NCI-H82 (cell line): ENCODE results near the gene ACVR1C.
A peak's percentile ranks its signal among the peaks of the same experiment; 100 is the strongest.

Experiments used
- DNase-seq: peaks from one replicate; lab custom pipeline; 2025; lab: John Stamatoyannopoulos, UW

ACVR1C gene

GRCh38 chr2:157628477-157629415 lies at the start of gene ACVR1C:
Gene ACVR1C (minus strand): TSS chr2:157628864. CDS start chr2:157628644, 220 bp downstream.
- DNase-seq = peak; percentile 83

GRCh38 chr2:157677941-157678340 lies 49.3 kb upstream of the ACVR1C start:
- no peak for DNase-seq

GRCh38 chr2:157672129-157672528 lies 43.5 kb upstream of the ACVR1C start:
- no peak for DNase-seq

GRCh38 chr2:157662401-157662800 lies 33.7 kb upstream of the ACVR1C start:
- no peak for DNase-seq

GRCh38 chr2:157661776-157662175 lies 33.1 kb upstream of the ACVR1C start:
- no peak for DNase-seq

GRCh38 chr2:157657858-157658257 lies 29.2 kb upstream of the ACVR1C start:
- DNase-seq = no peak

- no peak for DNase-seq
These were observed 28.4 kb upstream of the ACVR1C start for GRCh38 chr2:157657101-157657500.

GRCh38 chr2:157644776-157645175 lies 16.1 kb upstream of the ACVR1C start:
- DNase-seq = no peak

GRCh38 chr2:157631861-157632260 lies 3.2 kb upstream of the ACVR1C start:
- no peak for DNase-seq

- peak; percentile 12 for DNase-seq
These were observed 829 bp downstream of the ACVR1C start for GRCh38 chr2:157627594-157628476.

- DNase-seq = no peak
These were observed 3.4 kb downstream of the ACVR1C start for GRCh38 chr2:157625296-157625695.

- DNase-seq = no peak
These were observed 7.7 kb downstream of the ACVR1C start for GRCh38 chr2:157620956-157621355.

- DNase-seq = no peak
These were observed 16.9 kb downstream of the ACVR1C start for GRCh38 chr2:157611726-157612125.

GRCh38 chr2:157611110-157611509 lies 17.6 kb downstream of the ACVR1C start:
- no peak for DNase-seq

GRCh38 chr2:157606534-157606933 lies 22.1 kb downstream of the ACVR1C start:
- DNase-seq = no peak

GRCh38 chr2:157603198-157603597 lies 25.5 kb downstream of the ACVR1C start:
- no peak for DNase-seq

- no peak for DNase-seq
These were observed 26.9 kb downstream of the ACVR1C start for GRCh38 chr2:157601807-157602206.

GRCh38 chr2:157596992-157597681 lies 31.5 kb downstream of the ACVR1C start:
- peak; percentile 58 for DNase-seq

- no peak for DNase-seq
These were observed 35.3 kb downstream of the ACVR1C start for GRCh38 chr2:157593411-157593810.

GRCh38 chr2:157592948-157593347 lies 35.7 kb downstream of the ACVR1C start:
- peak; percentile 28 for DNase-seq

- no peak for DNase-seq
These were observed 36.3 kb downstream of the ACVR1C start for GRCh38 chr2:157592374-157592773.

GRCh38 chr2:157587576-157587975 lies 41.1 kb downstream of the ACVR1C start:
- DNase-seq = no peak
